ENCODE results near the gene PLXND1.
"Not testable (repeated sequence)": the region's sequence is repeated elsewhere in the genome, so short reads cannot be mapped to it uniquely, and the experiment has no call there.

Gene PLXND1

DNA sequence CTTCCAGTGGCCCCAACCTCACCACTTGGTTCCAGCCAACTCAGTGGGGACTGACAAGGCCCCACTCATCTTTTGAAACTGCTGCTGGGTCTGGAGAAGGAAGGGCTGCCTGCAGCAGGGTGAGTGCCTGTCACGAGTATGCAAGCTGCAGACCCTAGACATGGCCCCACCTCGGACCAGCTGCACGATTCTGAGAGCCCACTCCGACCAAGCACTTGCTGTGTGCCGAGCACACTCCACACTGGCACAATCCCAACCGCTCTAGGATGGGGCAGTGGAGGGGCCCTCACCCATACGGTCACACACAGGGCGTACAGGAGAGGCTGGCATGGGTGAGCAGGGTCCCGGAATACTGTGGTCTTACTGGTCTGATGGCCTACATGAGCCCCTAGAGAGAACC, 8.0 kb upstream of the PLXND1 start:
- no peak for FAIRE-seq
- DNase-seq (ENCODE audit: low spot score) = no peak

GRCh38 chr3:129613367-129613740, 6.9 kb upstream of the PLXND1 start:
- FAIRE-seq (no peak), DNase-seq (ENCODE audit: low spot score) (no peak)

- FAIRE-seq = peak; percentile 73
- peak; percentile 39 for DNase-seq (ENCODE audit: low spot score)
Measured at GRCh38 chr3:129612534-129613366, 6.3 kb upstream of the PLXND1 start.

DNA sequence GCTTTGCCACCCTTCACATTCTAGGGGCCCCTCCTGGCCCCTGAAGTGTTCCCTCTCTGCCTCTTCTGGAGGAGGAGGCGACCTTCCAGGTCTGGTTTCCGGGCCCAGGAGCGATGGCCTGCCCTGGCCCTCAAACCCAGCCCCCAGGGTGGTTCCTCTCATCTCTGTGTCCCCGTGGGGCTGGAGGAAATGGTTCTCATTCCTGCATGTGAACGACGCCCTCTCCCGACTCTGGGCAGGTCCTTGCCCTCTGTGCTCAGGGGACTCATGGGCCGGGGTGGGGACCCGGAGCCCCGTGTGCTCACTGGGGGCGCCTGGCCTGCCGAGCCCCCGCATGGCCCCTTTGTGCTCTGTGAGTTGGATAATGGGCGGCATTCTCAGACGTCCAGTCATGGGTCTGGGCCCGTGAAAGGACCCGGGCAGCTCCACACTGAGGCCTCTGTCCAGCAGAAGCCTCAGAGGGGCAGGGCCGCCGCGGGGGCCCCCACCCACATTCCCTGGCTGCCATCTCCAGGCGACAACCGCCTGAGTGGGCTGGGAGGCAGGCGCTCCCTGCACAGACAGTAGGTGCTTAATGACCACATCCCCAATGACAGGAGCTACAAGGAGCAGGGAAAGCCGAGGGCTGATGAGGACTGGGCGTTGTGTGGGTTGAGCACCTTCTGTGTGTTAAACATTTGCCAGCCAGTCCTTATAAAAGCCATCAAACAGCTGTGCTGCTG, 5.5 kb upstream of the PLXND1 start:
- peak; percentile 57 for DNase-seq (ENCODE audit: low spot score)
- no peak for FAIRE-seq

GRCh38 chr3:129611446-129611800, 4.9 kb upstream of the PLXND1 start:
- DNase-seq (ENCODE audit: low spot score) (no peak), FAIRE-seq (no peak)

DNA sequence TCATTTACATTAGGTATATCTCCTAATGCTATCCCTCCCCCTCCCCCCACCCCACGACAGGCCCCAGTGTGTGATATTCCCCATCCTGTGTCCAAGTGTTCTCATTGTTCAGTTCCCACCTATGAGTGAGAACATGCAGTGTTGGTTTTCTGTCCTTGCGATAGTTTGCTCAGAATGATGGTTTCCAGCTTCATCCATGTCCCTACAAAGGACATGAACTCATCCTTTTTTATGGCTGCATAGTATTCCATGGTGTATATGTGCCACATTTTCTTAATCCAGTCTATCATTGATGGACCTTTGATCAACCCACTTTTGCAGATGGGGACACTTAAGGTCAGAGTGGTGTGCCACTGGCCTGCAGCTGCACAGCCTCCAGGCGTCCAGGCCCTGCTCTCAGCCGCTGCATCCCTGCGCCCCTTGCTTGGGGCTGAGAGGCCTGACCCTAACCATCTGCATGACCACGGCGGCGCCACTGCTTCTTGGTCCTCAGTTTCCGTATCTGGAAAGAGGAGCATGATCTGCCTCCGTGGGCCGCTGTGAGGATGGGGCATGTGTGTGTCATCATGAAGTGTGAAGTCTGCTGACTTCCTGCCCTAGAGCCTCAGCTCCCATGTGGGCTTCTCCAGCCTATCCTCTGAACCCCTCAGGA, 4.4 kb upstream of the PLXND1 start:
- DNase-seq (ENCODE audit: low spot score); FAIRE-seq: not testable (repeated sequence)

DNA sequence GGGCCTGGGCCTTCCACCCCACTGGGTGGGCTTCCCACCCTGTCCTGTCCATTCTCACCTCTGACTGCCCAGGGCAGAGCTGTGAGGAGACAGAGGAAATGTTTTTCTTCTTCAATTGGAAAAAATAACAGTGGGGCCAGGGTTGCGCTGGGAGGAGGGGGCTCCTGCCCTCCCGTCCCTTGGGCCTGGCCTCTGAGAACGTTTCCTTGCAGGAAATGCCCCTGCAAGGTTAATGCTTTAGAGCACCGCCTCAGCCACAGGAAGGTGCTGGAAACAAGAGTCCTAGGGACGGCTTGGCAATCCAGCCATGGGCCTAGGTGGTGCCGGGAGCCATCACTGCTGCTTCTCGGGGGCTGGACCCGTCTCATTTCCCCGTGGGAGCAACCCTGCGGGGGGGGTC, 3.8 kb upstream of the PLXND1 start:
- DNase-seq (ENCODE audit: low spot score) (no peak), FAIRE-seq (no peak)

- FAIRE-seq (no peak), DNase-seq (ENCODE audit: low spot score) (no peak)
Measured at GRCh38 chr3:129609591-129610182, 3.2 kb upstream of the PLXND1 start.

DNA sequence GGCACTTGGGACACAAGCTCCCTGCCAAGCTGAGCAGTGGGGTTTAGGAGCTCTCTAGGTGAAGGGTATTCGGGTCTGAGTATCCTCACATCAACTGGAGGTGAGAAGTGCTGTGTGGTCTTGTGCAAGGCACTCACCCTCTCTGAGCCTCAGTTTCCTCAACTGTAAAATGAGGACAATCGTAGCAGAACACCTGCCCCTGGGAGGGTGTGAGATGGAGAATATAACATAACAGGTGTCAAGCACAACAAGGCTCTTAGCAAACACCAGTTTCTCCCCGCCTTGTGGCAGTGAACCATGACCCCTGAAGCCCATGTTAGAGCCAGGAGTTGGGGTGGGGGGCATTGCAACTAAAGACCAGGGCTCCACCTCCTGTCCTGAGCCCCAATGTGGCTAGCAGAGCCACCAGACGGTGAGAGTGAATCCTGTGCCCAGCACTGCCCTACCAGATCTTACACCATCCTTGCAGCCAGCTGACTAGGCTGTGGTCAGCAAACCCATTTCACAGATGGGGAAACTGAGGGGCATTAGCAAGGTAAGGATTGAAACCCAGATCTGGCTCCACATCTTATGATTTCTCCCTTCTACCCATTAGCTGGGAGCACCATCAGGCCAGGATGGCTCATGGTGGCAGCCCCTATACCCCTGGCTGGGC, 2.6 kb upstream of the PLXND1 start:
- FAIRE-seq (no peak), DNase-seq (ENCODE audit: low spot score) (no peak)

DNA sequence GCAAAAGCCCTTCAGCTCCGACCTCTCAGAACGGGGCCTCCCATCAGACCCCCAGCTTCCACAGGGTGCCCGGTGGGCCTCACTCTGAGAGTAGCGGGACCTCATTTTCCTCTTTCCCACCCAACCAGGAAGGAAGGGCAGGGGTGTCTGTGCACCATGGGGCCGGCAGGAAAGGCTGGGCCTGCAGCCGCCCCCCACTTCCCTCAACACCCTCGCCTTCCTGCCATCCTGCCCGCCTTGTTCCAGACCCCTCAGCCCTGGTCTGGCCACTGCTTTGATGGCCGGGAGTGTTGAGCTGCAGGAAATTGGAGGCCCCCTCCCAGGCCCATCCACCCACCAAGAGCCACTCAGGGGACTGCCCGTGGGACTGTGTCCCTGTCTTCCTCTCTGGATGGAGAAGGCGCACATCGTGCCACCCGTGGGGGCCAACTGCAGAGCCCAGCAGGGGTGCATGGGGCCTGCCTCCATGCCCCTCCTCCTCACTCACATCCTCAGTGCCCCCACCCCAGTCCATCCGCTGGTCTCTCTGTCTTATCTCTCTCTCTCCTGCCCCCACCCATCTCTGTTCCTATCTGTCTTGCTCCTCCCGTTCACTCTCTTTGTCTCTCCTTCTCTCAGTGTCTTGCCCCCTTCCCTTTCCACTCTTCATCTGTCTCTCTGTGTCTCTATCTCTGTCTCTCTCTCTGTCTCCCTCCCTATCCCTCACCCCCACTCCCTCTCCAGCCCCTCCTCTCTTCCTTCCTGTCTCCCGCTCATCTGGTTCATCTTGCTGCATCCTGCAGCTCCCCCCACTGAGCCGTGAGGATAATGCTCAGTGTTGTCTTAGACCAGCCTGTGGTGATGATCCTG, 1.8 kb upstream of the PLXND1 start:
- FAIRE-seq = no peak
- DNase-seq (ENCODE audit: low spot score) = no peak

- FAIRE-seq (no peak), DNase-seq (ENCODE audit: low spot score) (no peak)
Measured at GRCh38 chr3:129607391-129608068, 1.1 kb upstream of the PLXND1 start.

GRCh38 chr3:129605922-129606635, 397 bp downstream of the PLXND1 start:
- DNase-seq (ENCODE audit: low spot score) (peak; percentile 56), FAIRE-seq (no peak)

DNA sequence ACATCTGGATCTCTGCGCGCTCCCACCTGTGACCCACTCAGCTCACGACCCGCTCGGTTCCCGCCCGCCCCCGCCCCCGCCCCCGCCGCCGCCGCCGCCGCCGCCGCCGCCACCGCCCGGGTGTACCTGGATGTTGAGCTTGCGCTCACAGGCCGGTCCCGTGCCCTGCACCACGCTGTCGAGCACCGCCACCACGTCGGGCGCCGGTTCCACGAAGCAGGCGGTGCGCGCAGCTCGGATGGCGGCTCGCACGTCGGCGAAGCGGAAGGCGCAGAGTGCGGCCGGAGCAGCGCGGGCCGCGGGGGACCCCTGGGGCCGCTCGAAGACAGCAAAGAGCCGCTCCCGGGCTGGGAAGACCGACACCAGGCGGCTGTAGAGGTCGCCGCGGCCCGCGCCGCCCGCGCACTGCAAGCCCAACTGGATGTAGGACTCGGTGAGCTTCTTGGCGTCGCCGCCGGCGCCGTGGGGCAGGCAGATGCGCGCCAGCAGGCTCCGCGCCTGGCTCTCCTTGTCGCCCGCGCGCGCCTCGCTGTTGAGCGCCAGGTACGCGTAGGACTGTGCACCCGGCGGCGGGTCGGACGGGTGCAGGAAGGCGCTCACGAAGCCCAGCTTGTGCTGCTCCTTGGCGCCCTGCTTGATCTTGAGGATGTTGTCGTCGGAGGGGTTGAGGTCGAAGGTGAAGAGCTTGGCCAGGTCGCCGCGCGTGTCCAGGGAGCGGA, 1.1 kb downstream of the PLXND1 start:
- DNase-seq (ENCODE audit: low spot score) (peak; percentile 55), FAIRE-seq (no peak)

DNA sequence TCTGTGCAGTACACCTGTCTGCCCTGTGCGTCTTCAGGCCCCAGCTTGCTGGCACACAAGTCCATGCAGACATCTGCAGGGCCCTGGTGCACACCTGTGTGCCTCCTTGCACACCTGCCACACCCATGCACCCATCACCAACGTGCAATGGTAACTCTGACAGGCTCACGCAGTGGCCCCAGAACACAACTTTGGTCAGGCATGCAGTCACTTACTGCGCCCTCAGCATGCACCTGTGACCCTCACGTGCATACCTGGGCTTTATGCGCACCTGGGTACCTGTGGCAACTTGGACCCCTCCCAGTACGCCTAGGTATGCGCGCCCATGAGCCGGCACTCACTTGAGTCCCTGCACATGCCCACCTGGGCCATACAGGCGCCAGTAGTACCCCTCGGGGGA, 1.7 kb downstream of the PLXND1 start:
- FAIRE-seq (peak; percentile 81), DNase-seq (ENCODE audit: low spot score) (no peak)

GRCh38 chr3:129603991-129604749, 2.3 kb downstream of the PLXND1 start:
- FAIRE-seq = no peak
- no peak for DNase-seq (ENCODE audit: low spot score)

DNA sequence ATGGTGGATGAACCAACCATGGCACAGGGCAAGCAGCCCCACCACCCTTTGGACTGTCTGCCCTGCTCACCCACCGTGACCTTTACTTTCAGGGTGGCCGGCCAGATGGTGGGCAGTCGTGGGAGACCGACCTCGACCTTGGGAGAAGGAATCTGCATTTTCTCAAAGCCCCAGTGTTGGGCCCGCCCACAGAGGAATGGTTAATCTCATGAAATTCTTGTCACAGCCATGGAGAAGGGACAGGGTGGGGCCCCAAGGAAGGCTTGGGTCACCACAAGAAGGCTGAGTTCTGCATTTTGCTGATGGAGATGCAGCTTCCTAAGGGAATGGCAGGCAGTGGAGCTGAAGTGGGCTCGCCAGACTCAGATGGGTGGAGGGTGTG, 2.9 kb downstream of the PLXND1 start:
- FAIRE-seq (no peak), DNase-seq (ENCODE audit: low spot score) (no peak)

GRCh38 chr3:129602730-129603560, 3.5 kb downstream of the PLXND1 start:
- FAIRE-seq = no peak

More at GRCh38 chr3:129602730-129603560, 3.5 kb downstream of the PLXND1 start:
- DNase-seq (ENCODE audit: low spot score) = peak; percentile 79
